ENCODE data around the gene PITPNB.

DNA sequence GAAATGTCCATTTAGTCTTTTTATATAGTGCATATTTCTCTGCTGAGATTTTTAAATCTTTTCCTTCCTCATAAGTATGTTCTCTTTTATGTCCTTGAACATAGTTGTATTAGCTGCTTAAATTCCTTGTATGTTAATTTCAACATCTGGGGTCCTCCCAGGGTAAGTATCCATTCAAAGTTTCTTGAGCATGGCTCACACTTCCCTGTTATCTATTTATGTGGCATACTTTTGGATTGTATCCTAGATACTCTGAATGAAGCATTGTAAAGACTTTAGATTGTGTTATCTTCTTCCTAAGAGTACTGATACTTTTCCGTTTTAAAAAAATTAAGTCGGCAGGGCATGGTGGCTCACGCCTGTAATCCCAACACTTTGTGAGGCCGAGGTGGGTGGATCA is 28.4 kb upstream of the PITPNB start:
- no peak for TF ChIP-seq EZH2 (IDR thresholded peaks at IDR 0.05; ENCODE audit: low read depth, unreplicated experiment)
- TF ChIP-seq, protein P1, sequence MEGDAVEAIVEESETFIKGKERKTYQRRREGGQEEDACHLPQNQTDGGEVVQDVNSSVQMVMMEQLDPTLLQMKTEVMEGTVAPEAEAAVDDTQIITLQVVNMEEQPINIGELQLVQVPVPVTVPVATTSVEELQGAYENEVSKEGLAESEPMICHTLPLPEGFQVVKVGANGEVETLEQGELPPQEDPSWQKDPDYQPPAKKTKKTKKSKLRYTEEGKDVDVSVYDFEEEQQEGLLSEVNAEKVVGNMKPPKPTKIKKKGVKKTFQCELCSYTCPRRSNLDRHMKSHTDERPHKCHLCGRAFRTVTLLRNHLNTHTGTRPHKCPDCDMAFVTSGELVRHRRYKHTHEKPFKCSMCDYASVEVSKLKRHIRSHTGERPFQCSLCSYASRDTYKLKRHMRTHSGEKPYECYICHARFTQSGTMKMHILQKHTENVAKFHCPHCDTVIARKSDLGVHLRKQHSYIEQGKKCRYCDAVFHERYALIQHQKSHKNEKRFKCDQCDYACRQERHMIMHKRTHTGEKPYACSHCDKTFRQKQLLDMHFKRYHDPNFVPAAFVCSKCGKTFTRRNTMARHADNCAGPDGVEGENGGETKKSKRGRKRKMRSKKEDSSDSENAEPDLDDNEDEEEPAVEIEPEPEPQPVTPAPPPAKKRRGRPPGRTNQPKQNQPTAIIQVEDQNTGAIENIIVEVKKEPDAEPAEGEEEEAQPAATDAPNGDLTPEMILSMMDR (conservative IDR thresholded peaks at IDR 0.05; ENCODE audit: low read depth in 2 of 2), result no peak
- TF ChIP-seq JUNB (IDR thresholded peaks at IDR 0.05; ENCODE audit: unreplicated experiment), result no peak
- TF ChIP-seq, protein P2, sequence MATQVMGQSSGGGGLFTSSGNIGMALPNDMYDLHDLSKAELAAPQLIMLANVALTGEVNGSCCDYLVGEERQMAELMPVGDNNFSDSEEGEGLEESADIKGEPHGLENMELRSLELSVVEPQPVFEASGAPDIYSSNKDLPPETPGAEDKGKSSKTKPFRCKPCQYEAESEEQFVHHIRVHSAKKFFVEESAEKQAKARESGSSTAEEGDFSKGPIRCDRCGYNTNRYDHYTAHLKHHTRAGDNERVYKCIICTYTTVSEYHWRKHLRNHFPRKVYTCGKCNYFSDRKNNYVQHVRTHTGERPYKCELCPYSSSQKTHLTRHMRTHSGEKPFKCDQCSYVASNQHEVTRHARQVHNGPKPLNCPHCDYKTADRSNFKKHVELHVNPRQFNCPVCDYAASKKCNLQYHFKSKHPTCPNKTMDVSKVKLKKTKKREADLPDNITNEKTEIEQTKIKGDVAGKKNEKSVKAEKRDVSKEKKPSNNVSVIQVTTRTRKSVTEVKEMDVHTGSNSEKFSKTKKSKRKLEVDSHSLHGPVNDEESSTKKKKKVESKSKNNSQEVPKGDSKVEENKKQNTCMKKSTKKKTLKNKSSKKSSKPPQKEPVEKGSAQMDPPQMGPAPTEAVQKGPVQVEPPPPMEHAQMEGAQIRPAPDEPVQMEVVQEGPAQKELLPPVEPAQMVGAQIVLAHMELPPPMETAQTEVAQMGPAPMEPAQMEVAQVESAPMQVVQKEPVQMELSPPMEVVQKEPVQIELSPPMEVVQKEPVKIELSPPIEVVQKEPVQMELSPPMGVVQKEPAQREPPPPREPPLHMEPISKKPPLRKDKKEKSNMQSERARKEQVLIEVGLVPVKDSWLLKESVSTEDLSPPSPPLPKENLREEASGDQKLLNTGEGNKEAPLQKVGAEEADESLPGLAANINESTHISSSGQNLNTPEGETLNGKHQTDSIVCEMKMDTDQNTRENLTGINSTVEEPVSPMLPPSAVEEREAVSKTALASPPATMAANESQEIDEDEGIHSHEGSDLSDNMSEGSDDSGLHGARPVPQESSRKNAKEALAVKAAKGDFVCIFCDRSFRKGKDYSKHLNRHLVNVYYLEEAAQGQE (IDR thresholded peaks at IDR 0.05; ENCODE audit: unreplicated experiment), result no peak
- TF ChIP-seq ETS1 (IDR thresholded peaks at IDR 0.05), result no peak
- TF ChIP-seq EZH2phosphoT487 (IDR thresholded peaks at IDR 0.05; ENCODE audit: unreplicated experiment), result no peak
- TF ChIP-seq POLR2AphosphoS5 (IDR thresholded peaks at IDR 0.05; ENCODE audit: low read depth), result no peak
- TF ChIP-seq CREB1 (CRISPR knock-in tag; IDR thresholded peaks at IDR 0.05; ENCODE audit: low read depth), result no peak
- no peak for TF ChIP-seq STAT1 (IDR thresholded peaks at IDR 0.05; ENCODE audit: unreplicated experiment)
- no peak for TF ChIP-seq NANOG (IDR thresholded peaks at IDR 0.05; ENCODE audit: borderline replicate concordance)
- no peak for TF ChIP-seq ZNF462 (CRISPR knock-in tag; IDR thresholded peaks at IDR 0.05)
- TF ChIP-seq ZNF114 (CRISPR knock-in tag; IDR thresholded peaks at IDR 0.05), result no peak
- TF ChIP-seq ZNF331 (CRISPR knock-in tag; IDR thresholded peaks at IDR 0.05; ENCODE audit: low read depth), result no peak
